Rectal smooth muscle tissue (tissue), 1 donor: ENCODE results near the gene GRM7.

Experiments
- H3K27ac ChIP-seq: one replicate; pipeline ENCODE4 v1.7.0; 2013; ENCODE audit warnings: low read depth, low read length, inconsistent platforms
- H3K27me3 ChIP-seq: one replicate; pipeline ENCODE4 v1.7.0; 2013; ENCODE audit warnings: low read length; ENCODE audit not compliant: control insufficient read depth, insufficient read depth
- H3K36me3 ChIP-seq: one replicate; pipeline ENCODE4 v1.7.0; 2013; ENCODE audit warnings: low read length; ENCODE audit not compliant: control insufficient read depth, insufficient read depth
- H3K4me1 ChIP-seq: one replicate; pipeline ENCODE4 v1.7.0; 2013; ENCODE audit warnings: low read length; ENCODE audit not compliant: control insufficient read depth, insufficient read depth
- H3K4me3 ChIP-seq: one replicate; pipeline ENCODE4 v1.7.0; 2013; ENCODE audit warnings: low read length
- H3K9ac ChIP-seq: one replicate; pipeline ENCODE4 v1.7.0; 2013; ENCODE audit warnings: low read length

Gene GRM7

GRCh38 chr3:7637694-7638093 is 776.8 kb downstream of the GRM7 start:
- Histone ChIP-seq H3K4me3 (no peak overlapping the region), H3K36me3 (no peaks in the 10 kb centered on the region), H3K4me1 (no peaks in the 10 kb centered on the region), H3K27me3 (no peaks in the 10 kb centered on the region), H3K27ac (no peak overlapping the region), H3K9ac (no peak overlapping the region)

GRCh38 chr3:7638103-7638502 is 777.2 kb downstream of the GRM7 start:
- Histone ChIP-seq H3K9ac (no peak overlapping the region), H3K36me3 (no peaks in the 10 kb centered on the region), H3K27me3 (no peaks in the 10 kb centered on the region), H3K4me3 (no peak overlapping the region), H3K4me1 (no peaks in the 10 kb centered on the region), H3K27ac (no peak overlapping the region)

- Histone ChIP-seq H3K4me3 (no peak overlapping the region), H3K4me1 (no peaks in the 10 kb centered on the region), H3K36me3 (no peaks in the 10 kb centered on the region), H3K27me3 (no peaks in the 10 kb centered on the region), H3K9ac (no peak overlapping the region), H3K27ac (no peak overlapping the region)
These were observed 779.9 kb downstream of the GRM7 start for GRCh38 chr3:7640787-7641186.

GRCh38 chr3:7646851-7647250 is 785.9 kb downstream of the GRM7 start:
- no peaks in the 10 kb centered on the region for H3K4me1 ChIP-seq
- H3K36me3 ChIP-seq: no peaks in the 10 kb centered on the region
- no peaks in the 10 kb centered on the region for H3K27me3 ChIP-seq
- H3K4me3 ChIP-seq: no peak overlapping the region
- no peak overlapping the region for H3K27ac ChIP-seq
- no peak overlapping the region for H3K9ac ChIP-seq

- Histone ChIP-seq H3K27ac (no peak overlapping the region), H3K36me3 (no peaks in the 10 kb centered on the region), H3K4me3 (no peak overlapping the region), H3K9ac (no peak overlapping the region), H3K27me3 (no peaks in the 10 kb centered on the region), H3K4me1 (no peaks in the 10 kb centered on the region)
These were observed 789.6 kb downstream of the GRM7 start for GRCh38 chr3:7650466-7650865.

GRCh38 chr3:7651274-7651673 is 790.4 kb downstream of the GRM7 start:
- no peak overlapping the region for H3K9ac ChIP-seq
- no peaks in the 10 kb centered on the region for H3K36me3 ChIP-seq
- no peak overlapping the region for H3K4me3 ChIP-seq
- no peaks in the 10 kb centered on the region for H3K27me3 ChIP-seq
- no peak overlapping the region for H3K27ac ChIP-seq
- no peaks in the 10 kb centered on the region for H3K4me1 ChIP-seq

GRCh38 chr3:7657214-7658112 is 796.5 kb downstream of the GRM7 start:
- no peak overlapping the region for H3K27ac ChIP-seq
- no peaks in the 10 kb centered on the region for H3K36me3 ChIP-seq
- no peaks in the 10 kb centered on the region for H3K27me3 ChIP-seq
- H3K4me3 ChIP-seq: no peak overlapping the region
- no peak overlapping the region for H3K9ac ChIP-seq
- no peaks in the 10 kb centered on the region for H3K4me1 ChIP-seq

GRCh38 chr3:7658294-7658693 is 797.4 kb downstream of the GRM7 start:
- H3K36me3 ChIP-seq: no peaks in the 10 kb centered on the region
- H3K9ac ChIP-seq: no peak overlapping the region
- no peaks in the 10 kb centered on the region for H3K27me3 ChIP-seq
- no peak overlapping the region for H3K4me3 ChIP-seq
- H3K4me1 ChIP-seq: no peaks in the 10 kb centered on the region
- no peak overlapping the region for H3K27ac ChIP-seq

- Histone ChIP-seq H3K4me1 (no peaks in the 10 kb centered on the region), H3K36me3 (no peaks in the 10 kb centered on the region), H3K9ac (no peak overlapping the region), H3K4me3 (no peak overlapping the region), H3K27ac (no peak overlapping the region), H3K27me3 (no peaks in the 10 kb centered on the region)
These were observed 798.2 kb downstream of the GRM7 start for GRCh38 chr3:7659079-7659478.

GRCh38 chr3:7663771-7664170 is 802.9 kb downstream of the GRM7 start:
- Histone ChIP-seq H3K4me3 (no peak overlapping the region), H3K36me3 (no peaks in the 10 kb centered on the region), H3K27ac (no peak overlapping the region), H3K27me3 (no peaks in the 10 kb centered on the region), H3K9ac (no peak overlapping the region), H3K4me1 (no peaks in the 10 kb centered on the region)

GRCh38 chr3:7667774-7668173 is 806.9 kb downstream of the GRM7 start:
- H3K27ac ChIP-seq: no peak overlapping the region
- H3K9ac ChIP-seq: no peak overlapping the region

GRCh38 chr3:7669641-7670040 is 808.7 kb downstream of the GRM7 start:
- Histone ChIP-seq H3K27ac (no peak overlapping the region), H3K4me1 (no peaks in the 10 kb centered on the region), H3K27me3 (no peaks in the 10 kb centered on the region), H3K4me3 (no peak overlapping the region), H3K36me3 (no peaks in the 10 kb centered on the region), H3K9ac (no peak overlapping the region)

More at GRCh38 chr3:7667774-7668173, 806.9 kb downstream of the GRM7 start:
- Histone ChIP-seq H3K36me3 (no peaks in the 10 kb centered on the region), H3K4me3 (no peak overlapping the region), H3K4me1 (no peaks in the 10 kb centered on the region), H3K27me3 (no peaks in the 10 kb centered on the region)

- Histone ChIP-seq H3K27me3 (no peaks in the 10 kb centered on the region), H3K4me1 (no peaks in the 10 kb centered on the region), H3K36me3 (no peaks in the 10 kb centered on the region), H3K27ac (no peak overlapping the region), H3K4me3 (no peak overlapping the region), H3K9ac (no peak overlapping the region)
These were observed 817.6 kb downstream of the GRM7 start for GRCh38 chr3:7678521-7678920.
